GM20431 (cell line): ENCODE data around the gene RHOJ.
"Not testable (repeated sequence)": the region's sequence is repeated elsewhere in the genome, so short reads cannot be mapped to it uniquely, and the experiment has no call there.

Source experiments
- in situ Hi-C: fragments of 300-500 bp; cut with MseI, MboI; formaldehyde crosslinking; loops from one replicate; pipeline ENCODE4 v1.15.0; 2020; ENCODE audit warnings: low sequenced_read_pairs; ENCODE audit not compliant: unreplicated experiment

Gene RHOJ

DNA sequence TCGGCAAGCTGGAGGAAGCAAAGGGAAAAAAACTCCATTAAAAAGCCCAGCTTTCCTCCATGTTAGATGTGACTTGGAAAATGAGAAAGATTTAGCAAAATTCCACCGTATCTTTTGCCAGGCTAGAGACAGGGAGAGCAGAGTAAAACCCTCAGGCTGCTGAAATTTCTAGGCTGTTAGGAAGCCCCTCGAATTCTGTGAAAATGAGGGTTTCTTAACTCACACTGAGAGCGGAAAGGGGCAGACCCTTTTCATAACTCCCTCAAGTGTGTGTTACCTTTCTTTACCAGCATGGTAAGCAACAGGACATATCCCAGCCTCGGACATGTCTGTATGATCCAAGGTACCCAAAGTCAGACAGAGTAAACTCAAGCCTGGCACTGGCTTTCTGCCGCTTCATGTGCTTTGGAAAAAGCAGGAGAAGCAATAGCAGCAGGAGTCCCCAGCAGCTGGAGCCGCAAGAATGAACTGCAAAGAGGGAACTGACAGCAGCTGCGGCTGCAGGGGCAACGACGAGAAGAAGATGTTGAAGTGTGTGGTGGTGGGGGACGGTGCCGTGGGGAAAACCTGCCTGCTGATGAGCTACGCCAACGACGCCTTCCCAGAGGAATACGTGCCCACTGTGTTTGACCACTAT lies at the start of gene RHOJ:
Gene RHOJ (plus strand): TSS at position 37 of the 637 bp plus-strand sequence. CDS start 427 bp downstream, at position 464.
- in situ Hi-C loops = no loop called here

GRCh38 chr14:63155511-63156185 lies 48.6 kb upstream of the RHOJ start:
- in situ Hi-C loops = no loop called here

- in situ Hi-C loops = no loop called here
Observed at GRCh38 chr14:63157195-63157594, 47.0 kb upstream of the RHOJ start.

DNA sequence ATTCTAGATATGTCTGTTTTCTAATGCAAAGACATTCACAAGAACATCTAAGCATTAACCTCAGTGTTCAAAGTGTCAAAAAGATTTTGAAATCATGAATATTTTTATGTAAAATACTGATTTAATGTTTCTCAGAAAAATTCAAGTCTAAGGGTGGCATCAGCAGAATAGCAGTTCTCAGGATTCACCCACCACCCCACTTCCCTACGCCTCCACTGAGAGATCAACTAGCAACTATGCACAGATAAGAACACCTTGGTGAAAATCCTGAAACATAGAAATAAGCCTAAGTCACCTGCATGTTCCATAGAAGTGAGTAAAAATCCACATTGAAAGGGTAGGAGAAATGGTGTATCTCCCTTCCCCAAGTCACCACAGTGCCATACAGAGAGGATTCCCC lies 40.9 kb upstream of the RHOJ start:
- in situ Hi-C loops = no loop called here

DNA sequence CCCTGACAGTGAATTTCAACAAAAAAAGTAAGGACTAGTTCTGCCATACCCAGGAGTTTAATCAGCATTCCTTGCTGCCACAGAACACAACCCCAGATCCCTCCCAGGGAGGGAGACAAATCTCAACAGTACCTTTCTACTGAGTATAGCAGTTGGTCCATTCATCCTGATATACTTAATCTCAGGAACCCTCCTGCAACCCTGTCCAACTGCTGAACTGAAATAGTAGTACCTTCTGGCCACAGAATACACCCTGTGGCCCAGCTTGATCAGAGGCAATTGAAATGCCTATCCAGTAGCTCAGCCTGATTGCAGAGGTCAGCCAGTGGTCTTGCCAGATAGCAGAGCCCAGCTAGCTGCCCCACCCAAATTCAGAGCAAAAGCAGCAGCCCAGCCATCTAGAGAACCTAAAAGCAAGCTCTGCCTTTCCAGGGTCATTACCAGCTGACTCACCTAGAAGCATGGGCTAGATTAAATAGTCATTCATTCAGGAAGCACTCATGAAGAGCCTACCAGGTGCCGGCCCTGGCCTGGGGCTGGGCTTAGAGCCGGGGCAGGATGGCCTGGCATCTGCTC lies 40.0 kb upstream of the RHOJ start:
- in situ Hi-C loops = no loop called here

DNA sequence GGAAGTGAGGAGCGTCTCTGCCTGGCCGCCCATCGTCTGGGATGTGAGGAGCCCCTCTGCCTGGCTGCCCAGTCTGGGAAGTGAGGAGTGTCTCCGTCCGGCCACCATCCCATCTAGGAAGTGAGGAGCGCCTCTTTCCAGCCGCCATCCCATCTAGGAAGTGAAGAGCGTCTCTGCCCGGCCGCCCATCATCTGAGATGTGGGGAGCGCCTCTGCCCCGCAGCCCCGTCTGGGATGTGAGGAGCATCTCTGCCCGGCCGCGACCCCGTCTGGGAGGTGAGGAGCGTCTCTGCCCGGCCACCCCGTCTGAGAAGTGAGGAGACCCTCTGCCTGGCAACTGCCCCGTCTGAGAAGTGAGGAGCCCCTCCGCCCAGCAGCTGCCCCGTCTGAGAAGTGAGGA lies 39.0 kb upstream of the RHOJ start:
- in situ Hi-C loops = not testable (repeated sequence)

DNA sequence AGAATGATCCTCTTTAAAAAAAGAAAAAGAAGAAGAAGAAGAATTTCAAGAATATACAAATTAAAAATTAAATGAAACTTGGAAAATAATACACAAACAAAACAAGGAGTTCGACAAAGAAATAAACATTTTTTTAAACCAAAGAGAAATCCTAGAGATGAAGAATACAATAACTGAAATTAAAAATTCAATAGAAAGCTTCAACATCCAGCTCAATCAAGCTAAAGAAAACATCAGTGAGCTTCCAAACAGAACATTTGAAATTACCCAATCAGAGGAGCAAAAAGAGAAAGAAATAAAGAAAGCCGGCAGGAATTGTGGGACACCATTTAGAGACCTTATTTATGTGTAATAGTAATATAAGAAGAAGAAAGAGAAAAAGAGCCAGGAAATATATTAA lies 37.2 kb upstream of the RHOJ start:
- in situ Hi-C loops = no loop called here

DNA sequence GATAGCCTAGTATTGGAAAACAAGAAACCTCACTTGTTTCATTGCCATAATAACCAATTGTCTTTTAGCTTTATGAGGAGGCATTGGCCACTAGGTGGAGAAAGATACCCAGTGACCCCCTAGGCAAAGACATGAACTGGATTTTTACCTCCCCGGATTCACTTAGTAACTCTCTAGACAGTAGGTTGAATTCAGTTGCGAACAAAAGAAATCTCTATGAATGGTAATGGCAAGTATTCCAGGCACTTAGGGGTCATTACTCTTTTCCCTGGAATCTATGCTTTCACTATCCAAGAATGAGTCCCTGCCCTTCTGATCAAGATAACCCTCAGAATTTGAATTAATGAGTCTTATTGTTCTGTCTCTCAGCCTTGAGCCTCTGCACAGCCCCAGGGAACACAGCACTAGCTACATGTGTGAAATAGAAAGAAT lies 29.5 kb upstream of the RHOJ start:
- in situ Hi-C loops = no loop called here

- in situ Hi-C loops = no loop called here
Observed at GRCh38 chr14:63175531-63175930, 28.7 kb upstream of the RHOJ start.

- in situ Hi-C loops = no loop called here
Observed at GRCh38 chr14:63178912-63179311, 25.3 kb upstream of the RHOJ start.

GRCh38 chr14:63179383-63179782 lies 24.9 kb upstream of the RHOJ start:
- in situ Hi-C loops = no loop called here

- in situ Hi-C loops = no loop called here
Observed at GRCh38 chr14:63180011-63180410, 24.2 kb upstream of the RHOJ start.

DNA sequence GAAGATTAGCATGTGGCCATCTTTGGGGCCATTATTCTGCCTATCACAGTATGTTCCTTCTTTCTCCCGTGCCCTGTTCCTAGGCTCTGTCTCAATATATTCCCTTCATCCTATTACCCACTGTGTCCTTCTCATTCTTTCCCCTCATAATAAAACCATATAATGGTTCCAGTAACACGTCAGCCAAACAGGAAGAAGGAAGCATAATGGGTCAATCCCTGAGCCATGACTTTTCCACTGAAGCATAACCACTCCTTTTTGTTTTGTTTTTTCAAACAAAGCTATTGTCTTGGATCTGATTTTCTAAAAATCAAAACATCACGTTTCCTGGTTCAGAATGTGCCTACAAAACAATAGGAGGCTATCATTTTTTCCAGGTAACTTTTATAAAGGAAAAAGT lies 21.3 kb upstream of the RHOJ start:
- in situ Hi-C loops = no loop called here

- in situ Hi-C loops = no loop called here
Observed at GRCh38 chr14:63186453-63186852, 17.8 kb upstream of the RHOJ start.

DNA sequence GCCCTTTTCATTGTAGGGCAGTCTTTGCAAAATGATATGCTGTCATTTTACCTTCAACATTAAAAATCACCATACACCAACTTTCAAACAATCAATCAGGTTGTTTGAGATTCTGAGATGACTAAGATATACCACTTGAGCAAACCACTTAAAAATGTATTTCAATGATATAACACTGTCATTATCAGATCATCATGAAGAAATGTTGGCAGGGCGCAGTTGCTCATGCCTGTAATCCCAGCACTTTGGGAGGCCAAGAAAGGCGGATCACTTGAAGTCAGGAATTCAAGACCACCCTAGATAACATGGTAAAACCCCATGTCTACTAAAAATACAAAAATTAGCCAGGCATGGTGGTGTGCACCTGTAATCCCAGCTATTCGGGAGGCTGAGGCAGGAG lies 13.0 kb upstream of the RHOJ start:
- in situ Hi-C loops = no loop called here

- in situ Hi-C loops = no loop called here
Observed at GRCh38 chr14:63192085-63192484, 12.2 kb upstream of the RHOJ start.

DNA sequence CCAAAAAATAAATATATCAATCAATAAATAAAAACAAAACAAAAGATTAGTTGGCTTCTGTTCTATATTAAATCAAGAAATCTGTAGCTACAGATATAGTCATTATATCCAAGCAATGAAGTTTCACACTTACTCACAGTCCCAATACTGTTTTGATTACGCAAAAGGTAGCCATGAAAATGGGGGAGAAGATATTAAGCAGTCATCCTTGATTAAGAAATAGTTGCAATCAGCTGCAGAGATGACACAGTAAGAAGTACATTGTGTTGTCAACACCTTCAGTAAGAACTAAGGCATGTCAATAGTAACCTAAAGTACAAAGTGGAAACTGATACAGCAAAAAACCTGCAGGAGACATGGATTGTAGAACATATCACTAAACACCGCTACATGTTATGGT lies 11.0 kb upstream of the RHOJ start:
- in situ Hi-C loops = no loop called here

- in situ Hi-C loops = no loop called here
Observed at GRCh38 chr14:63200035-63200740, 4.1 kb upstream of the RHOJ start.

GRCh38 chr14:63200767-63201166 lies 3.5 kb upstream of the RHOJ start:
- in situ Hi-C loops = no loop called here

DNA sequence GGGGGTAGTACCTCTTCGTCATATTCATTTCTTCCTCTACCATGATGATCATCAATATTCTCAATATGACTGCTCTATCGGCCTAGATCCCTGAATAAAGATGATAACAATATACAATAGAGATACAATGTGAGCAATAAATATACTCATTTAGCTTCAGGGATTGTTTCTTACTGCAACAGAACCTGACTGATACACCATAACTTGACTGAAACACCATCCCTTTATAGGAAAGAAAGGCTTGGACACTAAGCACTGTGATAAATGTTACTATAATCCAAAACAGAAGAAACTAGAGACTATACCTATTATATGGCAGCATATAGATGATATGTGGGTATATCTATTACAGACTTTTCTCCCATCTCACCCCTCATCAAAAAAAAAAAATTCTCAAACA lies 1.2 kb upstream of the RHOJ start:
- in situ Hi-C loops = no loop called here
